OCI-LY1 (cell line): ENCODE results near the gene MT1E.

ENCODE experiments used
- H2AFZ ChIP-seq: fragments of 200-600 bp; sonication (generic), shearing (Covaris generic); 2 replicates; pipeline ENCODE4 v1.6.0; 2014; ENCODE audit warnings: antibody characterized with exemption, mild to moderate bottlenecking, low read length
- H3F3A ChIP-seq: fragments of 200-600 bp; sonication (generic), shearing (Covaris generic); 2 replicates; pipeline ENCODE4 v1.6.0; 2014; ENCODE audit warnings: mild to moderate bottlenecking, antibody characterized with exemption, low read length, moderate library complexity; ENCODE audit not compliant: insufficient read depth
- H3K27ac ChIP-seq: fragments of 200-600 bp; sonication (generic); 2 replicates; pipeline ENCODE4 v1.5.1; 2014; ENCODE audit warnings: low read length, mixed run types, mild to moderate bottlenecking, low read depth; ENCODE audit not compliant: poor library complexity, severe bottlenecking
- H3K27me3 ChIP-seq: fragments of 200-600 bp; sonication (generic); 2 replicates; pipeline ENCODE4 v1.6.0; 2014; ENCODE audit warnings: antibody characterized with exemption, mild to moderate bottlenecking, low read length, moderate library complexity; ENCODE audit not compliant: insufficient read depth
- H3K36me3 ChIP-seq: fragments of 200-600 bp; sonication (generic); 2 replicates; pipeline ENCODE4 v1.6.1; 2014; ENCODE audit warnings: mild to moderate bottlenecking, antibody characterized with exemption, low read length, moderate library complexity, mixed read lengths; ENCODE audit not compliant: insufficient read depth
- H3K4me1 ChIP-seq: fragments of 200-600 bp; sonication (generic); 2 replicates; pipeline ENCODE4 v1.5.1; 2014; ENCODE audit warnings: mild to moderate bottlenecking, low read length, moderate library complexity; ENCODE audit not compliant: insufficient read depth, severe bottlenecking
- H3K4me2 ChIP-seq: fragments of 200-600 bp; sonication (generic), shearing (Covaris generic); 2 replicates; pipeline ENCODE4 v1.6.1; 2014; ENCODE audit warnings: low read length
- H3K4me3 ChIP-seq: fragments of 200-600 bp; sonication (generic); 2 replicates; pipeline ENCODE4 v1.5.1; 2014; ENCODE audit warnings: low read length, low read depth, mild to moderate bottlenecking, mixed read lengths; ENCODE audit not compliant: poor library complexity, severe bottlenecking
- H3K79me2 ChIP-seq: fragments of 200-600 bp; shearing (Covaris generic); 2 replicates; pipeline ENCODE4 v1.6.1; 2016; ENCODE audit warnings: mixed run types, low read length, mixed read lengths; ENCODE audit not compliant: insufficient read depth
- H3K9ac ChIP-seq: fragments of 200-600 bp; sonication (generic), shearing (Covaris generic); 2 replicates; pipeline ENCODE4 v1.6.1; 2014; ENCODE audit warnings: mild to moderate bottlenecking, low read length, mixed read lengths
- H3K9me2 ChIP-seq: fragments of 200-600 bp; sonication (generic), shearing (Covaris generic); 2 replicates; pipeline ENCODE4 v1.6.1; 2014; ENCODE audit warnings: low read depth, mild to moderate bottlenecking, low read length, mixed read lengths
- H3K9me3 ChIP-seq: fragments of 200-600 bp; shearing (Covaris generic); 2 replicates; pipeline ENCODE4 v1.6.1; 2014; ENCODE audit warnings: low read length, mixed read lengths
- H4K20me1 ChIP-seq: fragments of 200-600 bp; sonication (generic), shearing (Covaris generic); 2 replicates; pipeline ENCODE4 v1.6.0; 2016; ENCODE audit warnings: mild to moderate bottlenecking, low read length; ENCODE audit not compliant: insufficient read depth
- CTCF ChIP-seq: fragments of 200-600 bp; sonication (generic), shearing (Covaris generic); IDR thresholded peaks from 2 replicates; pipeline ENCODE4 v1.5.1; 2017; ENCODE audit warnings: mild to moderate bottlenecking, antibody characterized with exemption, low read length, moderate library complexity, mixed read lengths
- EZH2 ChIP-seq: fragments of 200-600 bp; sonication (generic), shearing (Covaris generic); IDR thresholded peaks from 2 replicates; pipeline ENCODE4 v1.8.0; 2017; ENCODE audit warnings: borderline replicate concordance, mixed run types, mild to moderate bottlenecking, antibody characterized with exemption, low read length, moderate library complexity, mixed read lengths

Gene MT1E

GRCh38 chr16:56667581-56668571, 42.3 kb downstream of the MT1E start, which contains the start of gene MT1G:
Gene MT1G (minus strand): TSS chr16:56668065. CDS start chr16:56667993, 72 bp downstream.
- no peaks in the 10 kb centered on the region for H3K79me2 ChIP-seq
- H3K9me2 ChIP-seq: no peaks in the 10 kb centered on the region
- no peaks in the 10 kb centered on the region for H4K20me1 ChIP-seq
- H2AFZ ChIP-seq: no peak within 1 kb of the TSS
- no peaks in the 10 kb centered on the region for H3F3A ChIP-seq
- H3K4me1 ChIP-seq: no peaks in the 10 kb centered on the region
- H3K27ac ChIP-seq: no peak within 1 kb of the TSS
- H3K4me3 ChIP-seq: no peak within 1 kb of the TSS
- no peaks in the 10 kb centered on the region for H3K9me3 ChIP-seq
- TF ChIP-seq CTCF: no peak
- no peak for TF ChIP-seq EZH2
- H3K9ac ChIP-seq: no peak within 1 kb of the TSS
- peaks cover 6% of the 10 kb centered on the region; the same call in 1 of the 2 replicates for H3K27me3 ChIP-seq
- no peaks in the 10 kb centered on the region for H3K36me3 ChIP-seq
- no peak within 1 kb of the TSS for H3K4me2 ChIP-seq

GRCh38 chr16:56669005-56669839, 43.6 kb downstream of the MT1E start, which contains the start of gene MT1H:
Gene MT1H (plus strand): TSS chr16:56669814. CDS start chr16:56669885, 71 bp downstream.
- TF ChIP-seq EZH2 (no peak), CTCF (no peak)
- Histone ChIP-seq H2AFZ (no peak within 1 kb of the TSS), H3K27me3 (peaks cover 6% of the 10 kb centered on the region; the same call in 1 of the 2 replicates), H3K4me2 (no peak within 1 kb of the TSS), H3K9me3 (no peaks in the 10 kb centered on the region), H3K36me3 (no peaks in the 10 kb centered on the region), H3K4me1 (no peaks in the 10 kb centered on the region), H3K27ac (no peak within 1 kb of the TSS), H3K9ac (no peak within 1 kb of the TSS), H3F3A (no peaks in the 10 kb centered on the region), H3K4me3 (no peak within 1 kb of the TSS), H3K9me2 (no peaks in the 10 kb centered on the region), H3K79me2 (no peaks in the 10 kb centered on the region), H4K20me1 (no peaks in the 10 kb centered on the region)

GRCh38 chr16:56669840-56670619, 44.4 kb downstream of the MT1E start:
- Histone ChIP-seq H4K20me1 (no peaks in the 10 kb centered on the region), H3K4me1 (no peaks in the 10 kb centered on the region), H3K79me2 (no peaks in the 10 kb centered on the region), H3K27me3 (no peaks in the 10 kb centered on the region; the same call in 1 of the 2 replicates), H3K9ac (no peak overlapping the region), H3K27ac (no peak overlapping the region), H2AFZ (no peak overlapping the region), H3K4me2 (no peak overlapping the region), H3K9me3 (no peaks in the 10 kb centered on the region), H3K36me3 (no peaks in the 10 kb centered on the region), H3K4me3 (no peak overlapping the region), H3F3A (no peaks in the 10 kb centered on the region), H3K9me2 (no peaks in the 10 kb centered on the region)
- TF ChIP-seq CTCF (no peak), EZH2 (no peak)
